ENCODE data around the gene PERCC1. TPM values are rescaled to one million over a fixed set of nuclear protein-coding genes. Genes with fewer than 3 reads are reported as not detected.

The PERCC1 gene
- total RNA-seq, 4 donors from 2014 or later = not detected

DNA sequence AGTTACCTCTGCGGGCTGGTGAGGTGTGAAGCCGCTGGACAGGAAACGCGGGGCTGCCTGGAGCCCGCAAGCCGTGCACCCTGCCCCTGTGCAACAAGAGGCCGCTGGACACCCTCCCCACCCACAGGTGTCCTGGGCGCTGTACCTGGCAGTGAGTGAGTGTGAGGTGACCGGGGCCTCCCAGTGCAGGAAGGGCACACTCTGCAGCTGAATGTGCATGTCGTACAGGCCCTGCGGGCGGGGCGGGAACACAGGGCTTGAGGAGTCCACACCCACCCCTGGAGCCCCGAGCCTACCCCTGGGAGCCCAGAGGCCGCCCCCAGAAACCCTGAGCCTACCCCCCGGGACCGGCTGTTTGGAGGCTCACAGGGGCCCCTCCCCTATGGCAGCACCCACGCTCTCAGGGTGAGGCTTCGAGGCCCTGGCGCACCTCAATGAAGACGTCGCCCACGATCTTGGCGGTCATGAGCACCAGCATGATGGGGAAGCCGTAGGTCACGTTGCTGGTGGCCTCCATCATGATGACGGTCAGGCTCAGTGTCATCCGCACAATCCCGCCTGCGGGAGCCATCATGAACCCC lies 17.7 kb downstream of the PERCC1 start:
- no peak for DNase-seq (ENCODE audit: low spot score in 2 of 2)
- intact Hi-C loops (cut with DNase I; ENCODE audit: low total_unique reads) = no loop called here
- no peak for TF ChIP-seq POLR2A (IDR thresholded peaks at IDR 0.05)
- TF ChIP-seq CTCF (IDR thresholded peaks at IDR 0.05) = no peak
- WGBS, 2 donors = 85 to 89% methylated on average over 21 to 28 of the region's 30 CpGs
- H3K4me3 ChIP-seq (ENCODE audit: low read depth, poor library complexity, severe bottlenecking) = no peak overlapping the region

DNA sequence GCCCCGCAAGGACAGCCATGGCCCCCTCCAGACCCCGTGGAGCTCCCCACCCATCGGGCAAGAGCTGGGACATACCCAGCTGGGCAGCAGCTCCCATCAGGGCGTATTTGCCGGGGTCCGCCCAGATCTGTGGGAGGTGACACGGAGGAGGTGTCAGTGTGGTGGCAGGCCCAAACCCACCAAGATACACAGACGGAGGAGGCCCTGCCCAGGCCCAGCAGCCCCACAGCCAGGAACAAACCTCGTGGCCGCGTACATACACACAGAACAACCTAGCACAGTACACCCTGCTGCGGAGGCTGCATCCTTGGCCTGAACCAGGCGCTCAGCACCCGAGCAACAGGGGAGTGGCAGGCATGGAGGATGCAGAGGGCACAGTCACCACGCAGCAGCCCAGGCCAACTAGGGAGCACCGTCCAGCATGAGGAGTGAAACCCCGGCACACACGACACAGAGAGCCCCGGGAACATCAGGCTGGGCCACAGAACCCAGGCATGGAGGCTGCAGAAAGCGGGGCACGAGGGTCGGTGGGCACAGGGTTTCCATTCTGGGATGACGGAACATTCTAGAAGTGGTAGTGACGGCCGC lies 18.4 kb downstream of the PERCC1 start:
- TF ChIP-seq CTCF (IDR thresholded peaks at IDR 0.05) (no peak), POLR2A (IDR thresholded peaks at IDR 0.05) (no peak)
- no peak overlapping the region for H3K4me3 ChIP-seq (ENCODE audit: low read depth, poor library complexity, severe bottlenecking)
- DNase-seq (ENCODE audit: low spot score in 2 of 2) = no peak
- WGBS, 2 donors = 92 to 94% methylated on average over 20 to 25 of the region's 25 CpGs
- intact Hi-C loops (cut with DNase I; ENCODE audit: low total_unique reads) = no loop called here

DNA sequence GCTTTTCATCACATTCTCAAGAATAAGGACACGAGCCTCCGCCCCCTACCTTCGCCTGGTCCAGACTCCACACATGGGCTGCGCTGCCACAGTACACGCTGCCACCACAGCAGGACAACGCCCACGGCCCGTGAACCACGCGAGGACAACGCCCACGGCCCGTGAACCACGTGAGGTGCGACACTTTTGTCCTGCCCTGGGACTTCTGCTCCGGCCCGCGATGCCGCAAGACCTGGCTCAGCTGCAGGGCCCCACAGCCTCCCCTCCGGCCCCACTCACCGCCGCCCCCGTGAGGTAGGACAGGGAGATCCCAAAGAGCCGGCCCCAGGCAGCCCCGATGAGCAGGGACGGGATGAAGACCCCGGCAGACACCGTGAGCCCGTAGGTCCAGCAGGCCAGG lies 19.3 kb downstream of the PERCC1 start:
- TF ChIP-seq CTCF (IDR thresholded peaks at IDR 0.05) (no peak), POLR2A (IDR thresholded peaks at IDR 0.05) (no peak)
- no peak overlapping the region for H3K4me3 ChIP-seq (ENCODE audit: low read depth, poor library complexity, severe bottlenecking)
- DNase-seq (ENCODE audit: low spot score in 2 of 2) = no peak
- intact Hi-C loops (cut with DNase I; ENCODE audit: low total_unique reads) = no loop called here
- WGBS, 2 donors = 93% methylated on average over 14 to 25 of the region's 29 CpGs

DNA sequence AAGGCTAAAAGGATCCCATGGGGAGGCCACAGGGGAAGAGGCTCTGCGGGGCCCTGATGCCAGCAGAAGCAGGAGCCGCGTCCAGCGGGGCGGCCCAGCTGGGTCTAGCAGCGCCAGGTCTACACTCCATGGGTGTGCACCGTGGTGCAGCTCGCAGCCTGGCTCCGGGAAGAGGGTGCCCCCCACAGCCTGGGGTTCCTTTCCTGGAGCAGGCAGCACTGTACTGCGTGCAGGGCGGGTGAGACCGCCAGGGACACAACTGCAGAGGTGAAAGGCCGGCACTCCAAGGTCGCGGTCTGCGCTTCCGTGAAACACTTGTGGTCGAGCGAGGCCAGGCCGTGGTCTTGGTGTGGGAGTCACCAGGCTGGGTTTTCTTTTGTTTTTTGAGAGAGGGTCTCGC lies 20.0 kb downstream of the PERCC1 start:
- no peak for TF ChIP-seq POLR2A (IDR thresholded peaks at IDR 0.05)
- no peak for TF ChIP-seq CTCF (IDR thresholded peaks at IDR 0.05)
- no peak overlapping the region for H3K4me3 ChIP-seq (ENCODE audit: low read depth, poor library complexity, severe bottlenecking)
- WGBS, 2 donors = 95 to 98% methylated on average over 12 to 21 of the region's 21 CpGs
- intact Hi-C loops (cut with DNase I; ENCODE audit: low total_unique reads) = no loop called here
- no peak for DNase-seq (ENCODE audit: low spot score in 2 of 2)

- 92 to 95% methylated on average over 32 to 34 of the region's 34 CpGs for WGBS, 2 donors
- DNase-seq (ENCODE audit: low spot score in 2 of 2) = no peak
- no peak overlapping the region for H3K4me3 ChIP-seq (ENCODE audit: low read depth, poor library complexity, severe bottlenecking)
- TF ChIP-seq CTCF (IDR thresholded peaks at IDR 0.05) (no peak), POLR2A (IDR thresholded peaks at IDR 0.05) (no peak)
- intact Hi-C loops (cut with DNase I; ENCODE audit: low total_unique reads) = no loop called here
Measured at GRCh38 chr16:1451702-1452392, 21.0 kb downstream of the PERCC1 start.

Measured in lower leg skin (tissue), 4 donors.